H1 (cell line): ENCODE data around the gene SLC35G4. TPM values are rescaled to one million over a fixed set of nuclear protein-coding genes. Genes with fewer than 3 reads are reported as not detected.
"Not testable (repeated sequence)": the region's sequence is repeated elsewhere in the genome, so short reads cannot be mapped to it uniquely, and the experiment has no call there.

ENCODE experiments used
- CTCF ChIA-PET: fragments of 300-600 bp; sonication (Branson Sonifier 250); formaldehyde crosslinking; loops from one replicate; lab custom pipeline; 2021; ENCODE audit not compliant: partially characterized antibody; lab: Charles Lee
- POLR2A ChIA-PET: fragments of 300-600 bp; sonication (Branson Sonifier 250); formaldehyde crosslinking; loops from one replicate; lab custom pipeline; 2021; ENCODE audit warnings: inconsistent platforms; ENCODE audit not compliant: partially characterized antibody; lab: Charles Lee
- DNase-seq, 2 experiments: peaks; one replicate each; pipeline versions ENCODE4 v3.0.0 to v3.0.0-alpha.2; 2010 to 2022; ENCODE audit warnings: low spot score in 2 of 2, low read depth in 1 of 2, mixed read lengths in 1 of 2
- FAIRE-seq: peaks from 2 replicates; lab custom pipeline; 2011; peaks lifted over from hg19 to GRCh38; lab: Jason Lieb, UNC
- H2AFZ ChIP-seq: 2 replicates; pipeline ENCODE4 v1.8.1; 2012; ENCODE audit warnings: low read length, inconsistent platforms
- H2AK5ac ChIP-seq: 2 replicates; pipeline ENCODE4 v1.6.1; 2013; ENCODE audit warnings: low read depth, low read length
- H2BK120ac ChIP-seq: replicated peaks from 2 replicates; pipeline ENCODE3; 2013; ENCODE audit warnings: low read depth, low read length, inconsistent platforms
- H2BK12ac ChIP-seq: 2 replicates; pipeline ENCODE4 v1.6.1; 2013; ENCODE audit warnings: low read depth, low read length
- H2BK15ac ChIP-seq: 2 replicates; pipeline ENCODE4 v1.6.1; 2013; ENCODE audit warnings: low read length
- H2BK20ac ChIP-seq: 2 replicates; pipeline ENCODE4 v1.6.1; 2013; ENCODE audit warnings: low read length
- H2BK5ac ChIP-seq: 2 replicates; pipeline ENCODE4 v1.6.1; 2013; ENCODE audit warnings: low read depth, low read length
- H3K14ac ChIP-seq: 2 replicates; pipeline ENCODE4 v1.6.1; 2013; ENCODE audit warnings: inconsistent platforms; ENCODE audit not compliant: insufficient read length
- H3K18ac ChIP-seq: 2 replicates; pipeline ENCODE4 v1.6.1; 2013; ENCODE audit warnings: low read length; ENCODE audit errors: extremely low read depth
- H3K23ac ChIP-seq: 2 replicates; pipeline ENCODE4 v1.6.1; 2013; ENCODE audit warnings: inconsistent platforms; ENCODE audit not compliant: insufficient read length
- H3K23me2 ChIP-seq: 2 replicates; pipeline ENCODE4 v1.6.1; 2013; ENCODE audit warnings: low read depth, low read length
- H3K27ac ChIP-seq: 2 replicates; pipeline ENCODE4 v1.6.1; 2011; ENCODE audit warnings: low read depth, low read length, inconsistent platforms
- H3K27me3 ChIP-seq, 4 experiments: replicated peaks in 1 of 4; 1 replicate in 1 of 4; 2 replicates in 3 of 4; pipeline versions ENCODE4 v1.6.1 to v1.8.1; 2011 to 2013; ENCODE audit warnings: low read length in 3 of 4, mild to moderate bottlenecking in 3 of 4, inconsistent platforms in 2 of 4, mixed read lengths in 2 of 4, moderate library complexity in 1 of 4; ENCODE audit not compliant: control insufficient read depth in 3 of 4, insufficient read depth in 3 of 4; ENCODE audit errors: extremely low read depth in 1 of 4
- H3K36me3 ChIP-seq, 4 experiments: 2 replicates each; pipeline versions ENCODE4 v1.6.1 to v1.8.1; 2011 to 2013; ENCODE audit warnings: mild to moderate bottlenecking in 4 of 4, low read length in 3 of 4, moderate library complexity in 2 of 4, control low read depth in 1 of 4, inconsistent platforms in 1 of 4; ENCODE audit not compliant: insufficient read depth in 4 of 4, control insufficient read depth in 2 of 4
- H3K4ac ChIP-seq: replicated peaks from 2 replicates; pipeline ENCODE3; 2013; ENCODE audit warnings: low read length, low read depth, mixed read lengths, inconsistent platforms; ENCODE audit not compliant: insufficient read length
- H3K4me1 ChIP-seq, 4 experiments: replicated peaks in 1 of 4; 1 replicate in 1 of 4; 2 replicates in 3 of 4; pipeline versions ENCODE4 v1.6.1 to v1.8.1; 2011 to 2013; ENCODE audit warnings: low read length in 3 of 4, inconsistent platforms in 2 of 4, mixed read lengths in 1 of 4; ENCODE audit not compliant: insufficient read depth in 4 of 4, control insufficient read depth in 3 of 4
- H3K4me2 ChIP-seq, 2 experiments: 2 replicates each; pipeline versions ENCODE4 v1.6.1 to v1.8.1; 2011 to 2013; ENCODE audit warnings: low read depth in 2 of 2, low read length in 2 of 2, control low read depth in 1 of 2, inconsistent platforms in 1 of 2, mild to moderate bottlenecking in 1 of 2; ENCODE audit not compliant: insufficient read depth in 1 of 2
- H3K4me3 ChIP-seq, 4 experiments: fragments of 200-600, 300-600 bp in 1 of 4; sonication (generic), shearing (Covaris generic), sonication (Bioruptor Twin) in 1 of 4; 2 replicates each; pipeline versions ENCODE4 v1.5.1 to v1.8.1; 2011 to 2016; ENCODE audit warnings: low read length in 4 of 4, low read depth in 3 of 4, control low read depth in 2 of 4, inconsistent platforms in 2 of 4, mild to moderate bottlenecking in 2 of 4, mixed read lengths in 1 of 4, moderate library complexity in 1 of 4; ENCODE audit not compliant: insufficient read depth in 2 of 4; ENCODE audit errors: extremely low read depth in 1 of 4
- H3K56ac ChIP-seq: replicated peaks from 2 replicates; pipeline ENCODE3; 2013; ENCODE audit warnings: low read depth, mild to moderate bottlenecking, mixed read lengths, low read length, inconsistent platforms; ENCODE audit not compliant: insufficient read length
- H3K79me1 ChIP-seq: 2 replicates; pipeline ENCODE4 v1.6.1; 2013; ENCODE audit warnings: low read depth, low read length, control low read depth
- H3K79me2 ChIP-seq, 2 experiments: 2 replicates each; pipeline versions ENCODE4 v1.6.1 to v1.8.1; 2012 to 2013; ENCODE audit warnings: low read length in 2 of 2, mild to moderate bottlenecking in 2 of 2, inconsistent platforms in 1 of 2; ENCODE audit not compliant: insufficient read depth in 2 of 2, control insufficient read depth in 1 of 2
- H3K9ac ChIP-seq, 4 experiments: replicated peaks in 1 of 4; 1 replicate in 1 of 4; 2 replicates in 3 of 4; pipeline versions ENCODE4 v1.6.1 to v1.8.1; 2011 to 2013; ENCODE audit warnings: low read depth in 3 of 4, low read length in 3 of 4, control low read depth in 2 of 4, mild to moderate bottlenecking in 2 of 4, moderate library complexity in 2 of 4, inconsistent platforms in 1 of 4; ENCODE audit errors: extremely low read depth in 1 of 4
- H3K9me3 ChIP-seq, 2 experiments: 2 replicates each; pipeline versions ENCODE4 v1.6.1 to v1.8.1; 2012 to 2013; ENCODE audit warnings: mild to moderate bottlenecking in 2 of 2, moderate library complexity in 2 of 2, control low read depth in 1 of 2, inconsistent platforms in 1 of 2, low read depth in 1 of 2, low read length in 1 of 2, mixed read lengths in 1 of 2; ENCODE audit not compliant: insufficient read depth in 2 of 2
- H4K20me1 ChIP-seq, 2 experiments: replicated peaks in 1 of 2; 2 replicates each; pipeline versions ENCODE3 to v1.8.1; 2011 to 2013; ENCODE audit warnings: inconsistent platforms in 2 of 2, low read length in 2 of 2, mild to moderate bottlenecking in 1 of 2; ENCODE audit not compliant: insufficient read depth in 2 of 2, control insufficient read depth in 1 of 2
- H4K5ac ChIP-seq: 2 replicates; pipeline ENCODE4 v1.6.1; 2013; ENCODE audit warnings: low read length, low read depth, mixed read lengths, inconsistent platforms; ENCODE audit not compliant: insufficient read length
- H4K8ac ChIP-seq: 2 replicates; pipeline ENCODE4 v1.8.0; 2013; ENCODE audit warnings: mild to moderate bottlenecking, moderate library complexity, low read length, inconsistent platforms; ENCODE audit not compliant: insufficient read depth; ENCODE audit errors: extremely low read depth
- H4K91ac ChIP-seq: replicated peaks from 2 replicates; pipeline ENCODE3; 2013; ENCODE audit warnings: low read length, mixed read lengths, inconsistent platforms; ENCODE audit not compliant: insufficient read length
- WGBS, 2 experiments: shearing (Covaris generic) in 1 of 2; methylation state at CpG; one replicate each; pipeline versions ENCODE4 v1.1.6 to v1.1.7; 2013 to 2015; ENCODE audit warnings: low lambda C conversion rate in 2 of 2, mixed read lengths in 2 of 2, inconsistent platforms in 1 of 2, low coverage in 1 of 2, missing lambda C conversion rate in 1 of 2; ENCODE audit not compliant: insufficient replicate concordance in 2 of 2, insufficient coverage in 1 of 2, insufficient read length in 1 of 2; ENCODE audit errors: extremely low coverage in 1 of 2, missing lambda C conversion rate in 1 of 2; 5-methylcytosine and 5-hydroxymethylcytosine counted together
- long read RNA-seq, 2 experiments: library from RNA in 1 of 2; library from capped mRNA in 1 of 2; stranded (forward); transcript quantifications; one replicate each; pipeline ENCODE4 v2.0.0, GENCODE V29; 2021; ENCODE audit warnings: inconsistent platforms in 1 of 2
- polyA minus RNA-seq, 3 experiments: library from RNA; depleted of rRNA, polyadenylated mRNA; stranded (reverse); fragments of >200 nt; gene quantifications; 1 replicate in 2 of 3; 2 replicates in 1 of 3; pipeline ENCODE4 v1.2.3, GENCODE V29; 2011
- polyA plus RNA-seq, 7 experiments: library from polyadenylated mRNA; depleted of rRNA in 3 of 7; stranded (reverse) in 5 of 7; unstranded in 2 of 7; fragments of >200 nt in 5 of 7; fragments of 200-250 nt in 2 of 7; gene quantifications; 1 replicate in 5 of 7; 2 replicates in 1 of 7; 4 replicates in 1 of 7; pipeline versions ENCODE4 v1.2.1 to v1.2.3, GENCODE V29; 2011 to 2013; ENCODE audit warnings: missing spikeins in 2 of 7, mixed read lengths in 2 of 7
- total RNA-seq: library from RNA; stranded (reverse); fragmentation: NEBNext Ultra II Directional; extraction: Animal tissue kit (Norgen Biotek cat#: 25700); gene quantifications from 2 replicates; pipeline ENCODE4 v1.2.1, GENCODE V29; 2021

The SLC35G4 gene
- total RNA-seq: not detected in 2 replicates
- polyA plus RNA-seq (2011; rRNA removed): not detected in 2 replicates
- not detected for polyA plus RNA-seq (2011; cell fraction: cytosol; rRNA removed)
- polyA plus RNA-seq (2011; cell fraction: nucleus; rRNA removed): not detected
- polyA plus RNA-seq (2012, experiment 1 of 2): not detected in 4 replicates
- polyA plus RNA-seq (2012, experiment 2 of 2): not detected
- polyA plus RNA-seq (2013, experiment 1 of 2): not detected
- polyA plus RNA-seq (2013, experiment 2 of 2): not detected
- polyA minus RNA-seq (2011; rRNA and poly(A)+ RNA removed): not detected in 2 replicates
- polyA minus RNA-seq (2011; cell fraction: cytosol; rRNA and poly(A)+ RNA removed): not detected
- not detected for polyA minus RNA-seq (2011; cell fraction: nucleus; rRNA and poly(A)+ RNA removed)
- long read RNA-seq, experiment 1: 0 reads
- long read RNA-seq, experiment 2: 0 reads

DNA sequence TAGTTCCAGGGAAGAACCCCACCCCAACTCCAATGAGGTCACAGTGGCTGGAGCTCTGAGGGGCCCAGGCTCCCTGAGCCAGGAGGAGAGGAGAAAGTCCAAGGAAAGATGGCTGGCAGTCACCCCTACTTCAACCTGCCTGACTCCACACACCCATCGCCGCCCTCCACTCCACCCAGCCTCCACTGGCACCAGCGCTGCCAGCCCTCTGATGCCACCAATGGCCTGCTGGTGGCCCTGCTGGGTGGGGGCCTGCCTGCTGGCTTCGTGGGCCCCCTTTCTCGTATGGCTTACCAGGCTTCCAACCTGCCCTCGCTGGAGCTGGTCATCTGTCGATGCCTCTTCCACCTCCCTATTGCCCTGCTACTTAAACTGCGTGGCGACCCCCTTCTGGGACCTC, at the start of gene SLC35G4:
Gene SLC35G4 (plus strand): TSS at position 109 of the 400 bp plus-strand sequence. CDS start 0 bp downstream, at position 109.
- H2AK5ac ChIP-seq, H3K4me3 ChIP-seq, POLR2A ChIA-PET, H3K27me3 ChIP-seq, H3K56ac ChIP-seq, H2BK12ac ChIP-seq, H4K8ac ChIP-seq, H3K4me2 ChIP-seq, H3K23ac ChIP-seq, H2BK120ac ChIP-seq, CTCF ChIA-PET, H3K14ac ChIP-seq, H2AFZ ChIP-seq, DNase-seq, H2BK5ac ChIP-seq, H3K79me1 ChIP-seq, FAIRE-seq, H2BK15ac ChIP-seq, H3K18ac ChIP-seq, H4K91ac ChIP-seq, H3K9ac ChIP-seq, H4K5ac ChIP-seq, H3K4me1 ChIP-seq, H4K20me1 ChIP-seq, H3K79me2 ChIP-seq, H2BK20ac ChIP-seq, H3K27ac ChIP-seq, H3K4ac ChIP-seq, H3K36me3 ChIP-seq, H3K23me2 ChIP-seq: not testable (repeated sequence)
- WGBS, 2 experiments: no CpG with 5 or more reads among the region's 9 CpGs
- H3K9me3 ChIP-seq: peaks cover 0 to 15% of the 10 kb centered on the region in 2 experiments; a peak in 2 of 4 replicates
